HK-2 (cell line): ENCODE measurements around the gene VSIG10.

Source experiments
- DNase-seq: peaks from one replicate; pipeline ENCODE4 v3.0.0-alpha.2; 2018; ENCODE audit not compliant: unreplicated experiment

VSIG10 gene

GRCh38 chr12:118060301-118061010, 43.4 kb downstream of the VSIG10 start:
- DNase-seq = peak; percentile 50

- no peak for DNase-seq
These were observed 44.2 kb downstream of the VSIG10 start for GRCh38 chr12:118059341-118060191.

- DNase-seq = no peak
These were observed 44.9 kb downstream of the VSIG10 start for GRCh38 chr12:118058881-118059280.

GRCh38 chr12:118058227-118058626, 45.6 kb downstream of the VSIG10 start:
- DNase-seq = no peak

GRCh38 chr12:118055865-118056773, 47.7 kb downstream of the VSIG10 start:
- DNase-seq = no peak

- DNase-seq = peak; percentile 76
These were observed 48.7 kb downstream of the VSIG10 start for GRCh38 chr12:118055144-118055557.

- DNase-seq = no peak
These were observed 50.5 kb downstream of the VSIG10 start for GRCh38 chr12:118053071-118053985.

GRCh38 chr12:118052324-118053070, 51.3 kb downstream of the VSIG10 start:
- peak; percentile 85 for DNase-seq

- DNase-seq = no peak
These were observed 52.6 kb downstream of the VSIG10 start for GRCh38 chr12:118050972-118051910.

- no peak for DNase-seq
These were observed 57.4 kb downstream of the VSIG10 start for GRCh38 chr12:118046430-118046829.

- DNase-seq = no peak
These were observed 59.2 kb downstream of the VSIG10 start for GRCh38 chr12:118044577-118044976.

- DNase-seq = no peak
These were observed 59.7 kb downstream of the VSIG10 start for GRCh38 chr12:118044075-118044474.

GRCh38 chr12:118042091-118042490, 61.7 kb downstream of the VSIG10 start:
- DNase-seq = no peak

GRCh38 chr12:118038137-118038536, 65.7 kb downstream of the VSIG10 start:
- no peak for DNase-seq

- no peak for DNase-seq
These were observed 67.0 kb downstream of the VSIG10 start for GRCh38 chr12:118036672-118037411.

- DNase-seq = no peak
These were observed 68.4 kb downstream of the VSIG10 start for GRCh38 chr12:118035190-118036041.

GRCh38 chr12:118034429-118035189, 69.2 kb downstream of the VSIG10 start:
- peak; percentile 21 for DNase-seq
